HG03108 (cell line): ENCODE measurements around the gene CLEC4E.
"Not testable (repeated sequence)": the region's sequence is repeated elsewhere in the genome, so short reads cannot be mapped to it uniquely, and the experiment has no call there.

Experiments
- ATAC-seq: cut with Tn5 transposase; IDR thresholded peaks from one replicate; pipeline ENCODE4 v1.9.1; 2021; ENCODE audit warnings: moderate library complexity; ENCODE audit not compliant: unreplicated experiment

Gene CLEC4E, protein sequence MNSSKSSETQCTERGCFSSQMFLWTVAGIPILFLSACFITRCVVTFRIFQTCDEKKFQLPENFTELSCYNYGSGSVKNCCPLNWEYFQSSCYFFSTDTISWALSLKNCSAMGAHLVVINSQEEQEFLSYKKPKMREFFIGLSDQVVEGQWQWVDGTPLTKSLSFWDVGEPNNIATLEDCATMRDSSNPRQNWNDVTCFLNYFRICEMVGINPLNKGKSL

DNA sequence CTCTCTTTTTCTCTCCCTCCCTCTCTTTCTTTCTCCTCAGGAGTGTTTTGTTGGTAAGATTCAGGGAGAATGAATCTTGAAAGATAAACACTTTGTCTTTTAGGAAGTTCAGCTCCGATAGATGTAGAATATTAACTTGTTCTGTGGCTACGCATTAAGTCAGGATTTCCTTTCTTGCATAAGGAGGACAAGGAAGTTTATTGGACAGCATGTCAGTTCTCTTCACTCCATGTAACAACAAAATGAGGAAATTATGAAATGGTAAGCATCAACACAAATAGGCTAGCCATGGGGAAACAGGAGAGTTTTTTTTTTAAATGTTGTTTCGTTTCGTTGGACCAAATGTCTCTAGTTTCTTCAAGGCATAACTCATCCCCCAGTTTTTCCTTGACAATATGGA lies at the start of gene CLEC4E:
TSS of gene CLEC4E (minus strand) at position 75 of the 400 bp plus-strand sequence. CDS start 108 bp downstream, outside the sequence.
- ATAC-seq = not testable (repeated sequence)

DNA sequence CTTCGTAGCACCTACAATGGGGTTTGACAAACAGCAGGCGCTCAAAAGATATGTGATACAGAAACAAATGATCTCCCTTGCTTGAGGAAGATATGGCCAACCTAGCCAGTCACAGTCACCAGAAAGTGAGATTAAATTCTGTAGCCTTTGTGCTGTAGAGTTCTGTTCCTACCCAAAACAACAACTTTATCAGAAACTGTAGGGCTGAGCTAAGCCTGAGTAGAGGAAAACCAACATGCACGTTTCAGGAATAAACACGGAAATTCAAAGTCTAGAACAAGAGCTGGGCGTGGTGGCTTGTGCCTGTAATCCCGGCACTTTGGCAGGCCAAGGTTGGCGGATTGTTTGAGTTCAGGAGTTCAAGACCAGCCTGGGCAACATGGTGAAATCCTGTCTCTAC lies 49.0 kb upstream of the CLEC4E start:
- no peak for ATAC-seq

DNA sequence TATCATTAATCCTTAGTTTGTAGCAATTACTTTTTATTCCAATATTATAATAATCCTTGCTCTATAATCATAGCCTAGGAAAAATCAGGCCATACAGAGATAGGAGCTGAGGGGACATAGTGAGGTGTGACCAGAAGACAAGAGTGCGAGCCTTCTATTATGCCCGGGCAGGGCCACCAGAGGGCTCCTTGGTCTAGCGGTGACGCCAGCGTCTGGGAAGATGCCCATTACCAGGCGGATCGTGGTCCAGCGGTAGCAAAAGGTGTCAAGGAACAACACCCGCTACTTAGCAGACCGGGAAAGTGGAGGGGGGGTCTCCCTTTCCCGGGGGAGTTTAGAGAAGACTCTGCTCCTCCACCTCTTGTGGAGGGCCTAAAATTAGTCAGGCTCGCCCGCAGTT lies 43.8 kb upstream of the CLEC4E start:
- not testable (repeated sequence) for ATAC-seq

DNA sequence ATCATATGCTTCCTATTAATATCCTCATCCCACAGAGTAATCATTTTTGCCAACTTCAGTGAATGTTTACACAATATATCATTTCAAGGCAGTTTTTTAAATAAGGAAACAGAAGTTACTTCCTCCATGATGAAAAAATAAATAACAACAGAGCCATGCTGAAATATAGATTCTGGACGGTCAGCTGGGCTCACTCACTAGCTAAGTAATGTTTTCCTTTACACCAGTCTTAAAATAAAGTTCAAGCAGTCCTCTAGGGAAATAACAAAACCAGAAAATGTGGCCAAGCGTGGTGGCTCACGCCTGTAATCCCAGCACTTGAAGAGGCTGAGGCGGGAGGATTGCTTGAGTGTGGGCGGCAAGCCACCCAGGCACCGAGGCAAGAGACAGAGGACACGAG lies 43.3 kb upstream of the CLEC4E start:
- no peak for ATAC-seq

DNA sequence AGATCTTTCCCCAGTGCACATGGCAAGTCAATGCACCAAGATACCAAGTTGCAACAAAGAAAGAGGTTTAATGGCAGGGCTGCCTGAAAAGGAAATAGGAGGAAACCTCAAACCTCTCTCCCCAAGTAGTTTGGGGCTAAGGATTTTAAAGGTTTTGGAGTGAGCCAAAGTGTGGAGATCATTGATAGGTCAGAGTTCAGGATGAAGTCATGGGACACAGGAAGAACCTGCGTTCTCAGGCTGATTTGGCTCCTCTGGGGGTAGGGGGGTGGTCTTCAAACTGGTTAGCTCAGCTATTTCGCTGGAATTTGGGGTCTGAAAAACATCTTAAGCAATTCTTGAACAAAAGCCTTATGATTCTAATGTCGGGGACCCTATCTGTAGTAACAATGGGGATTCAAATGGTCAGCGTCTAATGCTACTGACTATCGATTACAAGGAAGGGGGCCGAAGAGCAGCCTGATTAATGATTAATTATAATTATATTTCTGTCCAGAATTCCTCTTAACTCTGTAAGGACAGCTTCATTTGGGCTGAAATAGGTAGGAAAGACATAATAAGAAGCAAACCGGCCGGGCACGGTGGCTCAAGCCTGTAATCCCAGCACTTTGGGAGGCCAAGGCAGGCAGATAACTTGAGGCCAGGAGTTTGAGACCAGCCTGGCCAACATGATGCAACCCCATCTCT lies 40.5 kb upstream of the CLEC4E start:
- ATAC-seq = no peak

DNA sequence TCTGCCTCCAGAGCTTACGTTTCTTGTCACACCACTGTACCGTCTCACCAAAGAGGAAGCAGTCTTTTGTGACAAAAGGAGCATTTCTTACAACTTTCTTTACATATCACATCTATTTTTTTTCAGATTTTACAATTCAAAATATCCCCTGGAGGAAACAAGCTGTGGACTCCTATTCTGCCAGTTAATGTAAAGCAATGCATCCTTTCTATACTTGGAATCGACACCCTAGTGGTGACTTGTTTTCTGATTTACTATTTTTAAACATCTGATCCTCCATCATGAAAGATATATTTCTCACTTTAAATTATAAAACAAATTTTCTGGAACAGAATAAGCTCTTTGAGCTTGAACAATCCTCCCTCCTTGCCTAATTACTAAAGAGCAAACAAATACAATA lies 37.2 kb upstream of the CLEC4E start:
- no peak for ATAC-seq

DNA sequence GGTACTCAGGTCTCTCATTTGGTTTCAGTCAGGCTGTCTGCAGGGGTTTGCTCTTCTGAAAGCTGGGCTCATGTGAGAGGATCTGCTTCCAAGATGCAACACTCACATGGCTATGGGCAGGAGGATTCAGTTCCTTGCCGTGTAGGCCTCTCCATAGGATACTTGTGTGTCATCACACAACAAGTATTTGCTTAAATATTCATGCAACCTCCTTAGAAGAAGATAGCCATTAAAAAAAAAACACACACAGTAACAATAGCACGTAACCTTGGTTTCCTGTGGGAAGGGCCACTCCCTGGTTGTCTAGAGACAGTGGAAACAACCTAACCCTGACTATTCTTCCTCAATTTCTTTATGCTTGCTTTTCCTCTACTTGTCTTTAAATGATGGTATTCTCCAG lies 31.8 kb upstream of the CLEC4E start:
- no peak for ATAC-seq

DNA sequence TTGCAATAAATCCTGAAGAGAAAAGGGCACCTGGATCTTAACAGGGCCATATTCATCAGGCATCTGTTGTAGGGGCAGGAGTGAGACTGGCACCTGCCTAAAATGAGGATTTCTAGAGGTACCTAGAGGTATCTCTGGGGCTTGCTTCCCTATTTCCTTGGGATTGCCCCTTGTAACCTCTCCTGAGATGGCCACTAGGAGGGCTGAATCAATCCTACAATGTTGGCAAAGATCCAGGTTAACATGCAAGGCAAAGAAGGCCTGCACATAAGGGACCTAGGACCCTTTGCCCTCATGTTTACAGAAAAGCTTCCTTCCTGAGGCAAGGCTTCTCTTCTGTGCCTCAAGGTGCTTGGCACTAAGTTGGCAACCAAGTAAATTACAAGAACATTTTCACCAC lies 25.8 kb upstream of the CLEC4E start:
- ATAC-seq = no peak

DNA sequence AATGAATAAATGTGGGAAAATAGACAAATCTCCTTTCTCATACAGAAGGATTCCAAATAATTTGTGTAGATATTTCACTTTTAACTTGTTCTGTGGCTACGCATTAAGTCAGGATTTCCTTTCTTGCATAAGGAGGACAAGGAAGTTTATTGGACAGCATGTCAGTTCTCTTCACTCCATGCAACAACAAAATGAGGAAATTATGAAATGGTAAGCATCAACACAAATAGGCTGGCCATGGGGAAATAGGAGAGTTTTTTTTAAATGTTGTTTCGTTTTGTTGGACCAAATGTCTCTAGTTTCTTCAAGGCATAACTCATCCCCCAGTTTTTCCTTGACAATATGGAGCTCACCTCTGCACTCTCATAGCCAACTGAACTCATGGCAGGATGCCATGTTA lies 25.3 kb upstream of the CLEC4E start:
- ATAC-seq = not testable (repeated sequence)

DNA sequence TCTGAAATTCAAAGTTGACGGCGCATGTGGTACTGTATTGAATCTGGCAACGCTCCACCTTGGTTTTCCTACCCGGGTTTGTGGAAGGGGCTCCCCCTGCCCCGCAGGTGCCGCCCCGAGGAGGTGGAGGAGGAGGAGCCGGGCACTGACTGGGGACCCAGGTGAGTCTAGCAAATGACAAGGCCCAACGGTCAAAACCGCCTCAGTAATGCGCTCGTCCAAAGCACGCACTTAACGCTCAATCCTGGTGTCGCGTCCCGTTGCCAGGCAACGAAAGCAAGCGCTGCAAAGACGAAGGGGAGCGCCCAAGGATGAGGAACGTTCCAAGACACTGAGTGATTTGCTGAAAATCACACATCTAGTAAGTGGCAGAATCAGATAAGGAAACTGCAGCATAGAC lies 24.0 kb upstream of the CLEC4E start:
- no peak for ATAC-seq

DNA sequence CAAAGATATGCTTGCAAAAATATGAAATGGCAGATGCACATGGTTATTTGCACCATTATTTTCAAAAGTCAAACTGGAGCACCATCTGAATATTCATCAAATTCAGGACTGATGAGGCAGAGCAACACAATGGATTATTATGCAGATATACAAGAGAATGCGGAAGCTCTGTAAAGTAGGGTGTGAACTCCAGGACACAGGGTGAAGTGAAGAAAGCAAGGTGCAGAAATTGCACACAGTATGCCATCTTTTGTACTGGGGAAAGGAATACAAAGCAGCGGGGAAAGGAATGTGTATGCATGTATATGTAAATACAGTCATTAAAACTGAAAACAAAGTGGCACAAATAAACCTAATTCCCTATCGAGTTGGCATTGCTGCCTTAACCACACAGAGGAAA lies 22.7 kb upstream of the CLEC4E start:
- ATAC-seq = no peak

DNA sequence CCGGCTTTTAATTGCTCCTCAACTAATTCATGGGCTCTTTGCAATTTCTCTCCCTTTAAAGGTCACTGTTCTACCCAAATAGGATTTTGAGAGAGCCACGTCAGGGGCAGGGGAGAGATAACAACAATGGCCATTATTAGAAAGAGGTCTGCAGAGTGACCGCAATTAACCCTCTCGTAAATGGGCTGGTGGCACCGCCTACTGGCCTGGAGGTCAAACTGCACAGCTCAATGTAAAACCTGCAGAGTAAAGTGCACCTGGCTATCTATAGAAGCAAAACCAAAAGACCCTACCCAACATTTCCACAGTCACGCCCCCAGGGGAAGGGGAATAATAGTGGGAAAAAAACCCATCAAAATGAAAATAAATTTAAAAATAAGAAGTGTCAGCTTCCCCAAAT lies 21.6 kb upstream of the CLEC4E start:
- no peak for ATAC-seq

DNA sequence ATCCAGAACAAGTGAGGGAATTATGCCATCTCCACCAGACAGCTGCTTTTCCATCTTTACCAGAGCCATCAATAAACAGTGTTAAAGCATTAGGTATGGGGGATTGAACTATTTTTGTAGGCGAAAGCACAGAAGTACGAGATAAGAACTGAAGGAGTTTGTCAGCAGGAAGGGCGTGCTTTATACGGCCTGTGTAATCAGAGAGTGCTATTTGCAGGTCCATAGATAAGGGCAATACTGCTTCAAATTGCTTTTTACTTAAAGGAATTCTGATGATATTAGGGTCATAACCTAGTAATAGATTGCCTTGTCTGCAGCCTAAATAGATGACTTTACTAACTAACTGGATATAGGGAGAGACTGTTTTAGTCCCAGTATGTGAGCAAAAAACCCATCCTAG lies 20.3 kb upstream of the CLEC4E start:
- no peak for ATAC-seq

DNA sequence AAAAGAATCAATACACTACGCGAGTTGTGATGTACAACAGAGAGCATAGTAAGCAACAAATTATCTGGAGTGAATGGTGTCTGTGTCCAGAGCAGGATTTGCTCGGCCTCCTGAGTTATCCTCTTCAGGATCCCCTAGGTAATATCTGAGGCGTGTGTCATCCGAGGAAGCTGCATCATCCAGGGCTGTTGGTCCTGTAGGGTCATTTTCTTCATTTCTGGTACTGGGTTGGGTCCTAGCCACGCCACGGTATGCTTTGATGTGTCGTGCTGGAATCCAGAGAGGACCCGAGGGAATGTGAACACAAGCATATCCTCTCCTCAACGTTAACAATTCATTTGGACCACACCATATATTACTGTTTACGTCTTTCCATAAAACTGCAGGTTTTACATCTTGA lies 19.0 kb upstream of the CLEC4E start:
- no peak for ATAC-seq

DNA sequence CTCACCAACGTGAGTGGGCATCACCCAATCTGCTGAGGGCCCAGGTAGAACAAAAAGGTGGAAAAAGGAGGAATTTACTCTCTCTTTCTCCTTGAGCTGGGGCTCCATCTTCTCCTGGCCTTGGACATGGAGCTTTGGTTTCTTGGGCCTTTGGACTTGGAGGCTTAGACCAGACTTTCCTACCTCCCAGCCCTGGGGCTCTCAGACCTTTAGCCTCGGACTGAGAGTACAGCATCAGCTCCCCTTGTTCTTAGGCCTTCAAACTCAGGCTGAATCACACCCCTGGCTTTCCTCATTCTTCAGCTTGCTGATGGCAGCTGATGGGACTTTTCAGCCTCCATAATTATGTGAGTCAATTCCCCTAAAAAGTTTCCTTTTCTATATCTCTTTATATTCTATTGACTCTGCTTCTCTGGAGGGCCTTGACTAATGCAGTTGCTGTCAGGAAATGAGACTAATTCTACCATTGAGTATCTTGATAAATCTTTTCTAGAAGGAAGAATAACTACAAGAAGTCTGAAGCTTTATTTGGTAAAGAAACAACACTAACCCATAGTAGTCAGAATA lies 15.9 kb upstream of the CLEC4E start:
- no peak for ATAC-seq

DNA sequence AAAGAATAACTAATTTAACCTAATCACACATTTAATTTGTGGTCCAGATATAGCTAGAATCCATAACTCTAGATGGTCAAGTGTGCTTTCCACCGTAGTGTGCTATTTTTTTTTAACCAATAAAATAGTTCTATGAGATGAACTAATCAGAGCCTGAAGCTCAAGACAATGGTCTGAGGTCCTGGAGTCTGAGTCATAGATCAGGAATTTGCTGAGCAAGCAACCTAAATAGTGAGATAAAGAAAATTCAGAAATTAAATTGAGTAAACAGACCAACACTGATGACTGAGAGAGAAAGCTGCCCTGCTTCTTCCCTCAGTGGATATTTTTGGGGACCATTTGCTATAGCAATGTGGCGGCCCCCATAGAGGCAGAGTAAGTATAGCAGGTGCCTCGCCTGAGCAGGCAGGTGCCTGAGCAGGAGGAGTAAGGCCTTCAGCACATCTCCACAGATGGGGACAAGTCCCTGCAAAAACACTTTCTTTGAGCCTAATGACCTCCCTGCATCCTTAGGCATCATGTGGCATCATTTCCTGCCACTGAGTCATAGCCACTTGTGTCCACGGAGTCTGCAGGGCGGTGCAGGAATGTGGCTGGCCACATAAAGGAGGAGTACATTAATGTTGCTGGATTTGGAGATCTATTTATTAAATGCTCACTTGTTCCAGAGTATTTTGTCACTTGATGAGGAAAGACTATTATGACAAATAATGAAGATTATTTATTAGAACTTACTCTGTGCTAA lies 13.9 kb upstream of the CLEC4E start:
- no peak for ATAC-seq

DNA sequence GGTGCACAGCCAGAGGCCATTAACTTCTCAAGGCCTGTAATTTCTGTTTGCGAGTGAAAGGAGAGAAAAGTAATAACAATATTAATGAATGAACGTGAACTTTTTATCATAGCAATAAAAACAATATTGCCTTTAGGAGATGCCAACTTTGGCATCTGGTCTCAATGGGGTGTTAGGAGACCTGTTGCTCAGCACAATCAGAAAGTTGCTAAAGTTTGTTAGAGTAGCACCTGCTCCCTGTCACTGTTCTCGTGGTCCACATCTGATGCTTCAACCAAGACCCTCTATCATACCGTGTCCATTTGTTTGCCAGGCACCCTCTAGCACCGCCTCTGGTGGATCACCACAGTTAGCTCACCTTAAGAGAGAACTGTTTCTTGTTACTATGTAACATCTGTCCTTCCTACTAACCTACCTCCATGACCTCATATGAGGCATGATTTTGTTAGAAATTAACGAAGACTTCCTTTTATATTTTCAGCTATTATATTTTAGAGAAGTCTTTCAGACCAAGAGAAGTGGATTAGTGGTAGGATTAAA lies 12.5 kb upstream of the CLEC4E start:
- ATAC-seq = no peak

DNA sequence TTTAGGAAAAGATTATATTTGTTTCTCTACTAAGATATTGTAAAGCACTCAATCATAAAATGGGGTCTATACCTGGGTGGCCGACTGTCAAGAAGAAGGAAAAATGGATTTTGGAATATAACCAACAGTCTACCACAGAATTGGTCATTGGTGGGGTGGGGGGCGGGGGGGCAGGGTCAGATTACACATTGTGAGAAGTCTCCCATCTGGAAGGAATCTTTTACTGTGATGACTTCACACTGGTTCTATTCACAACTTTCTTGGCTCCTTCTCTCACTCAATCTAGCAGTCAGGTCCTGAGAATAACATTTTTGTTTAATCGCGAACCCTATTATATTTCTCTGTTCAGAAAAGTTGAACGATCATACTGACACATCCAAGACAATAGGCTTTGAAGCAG lies 8.7 kb upstream of the CLEC4E start:
- ATAC-seq = no peak

DNA sequence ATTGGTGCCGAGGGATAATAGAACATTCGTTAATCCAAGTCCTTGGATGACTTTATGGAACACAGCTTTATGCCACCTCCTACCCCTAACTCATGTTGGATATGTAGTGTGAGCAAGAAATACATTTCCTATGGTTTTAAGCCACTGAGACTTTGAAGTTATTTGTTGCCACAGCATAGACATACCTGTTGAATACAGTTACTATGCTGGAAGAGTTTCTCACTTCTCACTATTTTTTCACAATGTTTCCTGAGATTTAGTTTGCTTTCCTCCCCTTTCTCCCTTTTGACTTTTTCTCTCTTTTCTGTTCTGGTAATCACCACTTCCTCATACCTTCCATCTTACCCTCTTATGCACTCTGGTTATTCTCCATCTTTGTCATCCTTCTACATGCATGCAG lies 7.5 kb upstream of the CLEC4E start:
- ATAC-seq = no peak

DNA sequence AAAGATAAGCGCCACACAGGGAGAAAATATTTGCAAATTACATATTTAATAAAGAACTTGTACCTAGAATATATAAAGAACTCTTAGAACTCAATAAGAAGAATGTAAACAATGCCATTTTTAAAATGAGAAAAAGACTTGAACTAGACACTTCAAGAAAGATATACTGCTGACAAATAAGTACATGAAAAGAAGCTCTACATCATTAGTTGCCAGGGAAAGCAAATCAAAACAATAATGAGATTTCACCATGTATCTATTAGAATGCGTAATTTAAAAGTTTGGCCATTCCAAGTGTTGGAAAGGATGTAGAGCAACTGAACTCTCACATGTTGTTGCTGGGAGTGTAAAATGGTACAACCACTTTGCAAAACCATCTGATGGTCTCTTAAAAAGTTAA lies 6.9 kb upstream of the CLEC4E start:
- no peak for ATAC-seq

DNA sequence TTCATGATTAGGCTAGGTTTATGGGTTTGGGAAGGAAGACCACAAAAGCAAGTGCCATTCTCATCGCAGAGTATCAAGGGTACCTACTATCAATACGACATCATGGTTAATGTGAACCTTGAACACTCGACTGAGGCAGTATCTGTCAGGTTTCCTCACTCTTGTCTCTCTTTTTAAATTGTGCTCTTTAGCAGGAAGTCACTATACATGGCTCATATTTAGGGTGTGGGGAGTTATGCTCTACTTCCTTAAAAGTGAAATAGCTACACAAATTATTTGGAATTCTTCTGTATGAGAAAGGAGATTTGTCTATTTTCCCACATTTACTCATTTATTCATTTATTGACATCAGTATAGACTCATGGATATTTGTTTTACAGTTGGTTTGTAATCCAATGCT lies 5.9 kb upstream of the CLEC4E start:
- ATAC-seq = no peak

DNA sequence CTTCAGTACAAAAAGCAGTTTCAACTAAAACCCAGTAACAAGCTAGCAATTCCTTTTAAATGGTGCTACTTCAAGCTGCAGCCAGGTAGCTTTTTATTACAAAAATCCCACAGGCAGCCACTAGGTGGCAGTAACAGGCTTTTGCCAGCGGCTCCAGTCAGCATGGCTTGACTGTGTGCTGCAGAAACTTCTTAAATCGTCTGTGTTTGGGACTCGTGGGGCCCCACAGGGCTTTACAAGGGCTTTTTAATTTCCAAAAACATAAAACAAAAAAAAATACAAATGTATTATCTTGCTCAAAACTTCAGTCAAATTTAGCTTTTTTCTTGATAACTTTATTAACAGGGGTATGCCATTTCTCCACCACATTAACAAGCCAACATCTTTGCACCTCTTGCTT lies 3.6 kb upstream of the CLEC4E start:
- ATAC-seq = peak; percentile 83
